Suprapubic skin (tissue), 4 donors: ENCODE results near the gene CERS6. TPM values are rescaled to one million over a fixed set of nuclear protein-coding genes. Genes with fewer than 3 reads are reported as not detected.

ENCODE experiments used
- DNase-seq, 2 donors: peaks; one replicate each; pipeline ENCODE4 v3.0.0-alpha.2; 2019; ENCODE audit warnings: low spot score in 2 of 2
- H3K27ac ChIP-seq: fragments of 200-600 bp; sonication (generic); one replicate; pipeline ENCODE4 v1.5.1; 2019
- H3K27me3 ChIP-seq: fragments of 200-600 bp; sonication (generic); one replicate; pipeline ENCODE4 v1.5.1; 2019
- H3K36me3 ChIP-seq: fragments of 200-600 bp; sonication (generic); one replicate; pipeline ENCODE4 v1.5.1; 2019
- H3K4me1 ChIP-seq: fragments of 200-600 bp; sonication (generic); one replicate; pipeline ENCODE4 v1.5.1; 2019
- H3K4me3 ChIP-seq: fragments of 200-600 bp; sonication (generic); one replicate; pipeline ENCODE4 v1.5.1; 2019; ENCODE audit warnings: mild to moderate bottlenecking
- H3K9me3 ChIP-seq: fragments of 200-600 bp; sonication (generic); one replicate; pipeline ENCODE4 v1.5.1; 2019
- EP300 ChIP-seq: sonication (generic); formaldehyde crosslinking; IDR thresholded peaks from one replicate; pipeline ENCODE4 v1.6.1; 2017; ENCODE audit warnings: antibody characterized with exemption
- POLR2A ChIP-seq, 2 donors: fragments of 450-650 bp; IDR thresholded peaks; one replicate each; pipeline ENCODE4 v1.6.1; 2017; ENCODE audit warnings: antibody characterized with exemption in 2 of 2, mild to moderate bottlenecking in 2 of 2, moderate library complexity in 2 of 2
- POLR2AphosphoS5 ChIP-seq, 3 donors: sonication (generic); formaldehyde crosslinking; IDR thresholded peaks; one replicate each; pipeline ENCODE4 v1.6.1; 2017; ENCODE audit warnings: antibody characterized with exemption in 3 of 3
- WGBS: methylation state at CpG from one replicate; pipeline ENCODE4 v1.1.5; 2018; 5-methylcytosine and 5-hydroxymethylcytosine counted together
- total RNA-seq, 4 donors: library from RNA; depleted of rRNA; stranded (reverse); fragments of >200 nt; gene quantifications; one replicate each; pipeline ENCODE4 v1.1.0, GENCODE V29; 2016
- TF ChIP-seq, protein P1 (sequence below), 2 donors: fragments of 200-600 bp in 1 of 2; fragments of 450-650 bp in 1 of 2; sonication (generic) in 1 of 2; IDR thresholded peaks; one replicate each; pipeline ENCODE4 v1.5.1; 2016 to 2019; ENCODE audit warnings: antibody characterized with exemption in 2 of 2, mild to moderate bottlenecking in 1 of 2, moderate library complexity in 1 of 2

The CERS6 gene
- total RNA-seq, 4 donors from 2014 or later = 68.7 to 83.3 (median 77.0) TPM

DNA sequence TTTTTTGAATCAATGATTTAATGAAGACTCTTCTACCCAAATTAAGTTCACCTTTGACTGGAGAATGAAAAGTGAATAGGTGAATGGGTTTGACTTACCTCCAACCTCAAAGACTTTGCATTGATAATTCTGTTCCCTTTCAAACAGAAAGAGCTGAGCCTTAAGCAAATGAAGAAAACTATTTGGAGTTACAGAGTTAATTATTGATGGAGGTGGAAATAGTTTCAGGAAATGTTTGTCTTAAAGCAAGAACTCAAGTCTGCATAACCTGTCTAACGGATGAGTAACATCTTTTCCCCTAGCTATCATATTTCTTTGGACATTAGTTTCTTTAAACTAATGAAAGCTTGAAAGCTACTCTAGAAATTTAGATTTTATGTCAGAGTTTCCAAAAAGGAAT lies 166.5 kb downstream of the CERS6 start:
- no peaks in the 10 kb centered on the region for H3K36me3 ChIP-seq
- H3K27me3 ChIP-seq = no peaks in the 10 kb centered on the region
- 76% methylated on average over 1 of the region's 1 CpG for WGBS
- H3K4me1 ChIP-seq = no peaks in the 10 kb centered on the region
- TF ChIP-seq POLR2AphosphoS5 (IDR thresholded peaks at IDR 0.05) (no peak), POLR2A (IDR thresholded peaks at IDR 0.05) (no peak), EP300 (no peak)
- TF ChIP-seq, protein P1, sequence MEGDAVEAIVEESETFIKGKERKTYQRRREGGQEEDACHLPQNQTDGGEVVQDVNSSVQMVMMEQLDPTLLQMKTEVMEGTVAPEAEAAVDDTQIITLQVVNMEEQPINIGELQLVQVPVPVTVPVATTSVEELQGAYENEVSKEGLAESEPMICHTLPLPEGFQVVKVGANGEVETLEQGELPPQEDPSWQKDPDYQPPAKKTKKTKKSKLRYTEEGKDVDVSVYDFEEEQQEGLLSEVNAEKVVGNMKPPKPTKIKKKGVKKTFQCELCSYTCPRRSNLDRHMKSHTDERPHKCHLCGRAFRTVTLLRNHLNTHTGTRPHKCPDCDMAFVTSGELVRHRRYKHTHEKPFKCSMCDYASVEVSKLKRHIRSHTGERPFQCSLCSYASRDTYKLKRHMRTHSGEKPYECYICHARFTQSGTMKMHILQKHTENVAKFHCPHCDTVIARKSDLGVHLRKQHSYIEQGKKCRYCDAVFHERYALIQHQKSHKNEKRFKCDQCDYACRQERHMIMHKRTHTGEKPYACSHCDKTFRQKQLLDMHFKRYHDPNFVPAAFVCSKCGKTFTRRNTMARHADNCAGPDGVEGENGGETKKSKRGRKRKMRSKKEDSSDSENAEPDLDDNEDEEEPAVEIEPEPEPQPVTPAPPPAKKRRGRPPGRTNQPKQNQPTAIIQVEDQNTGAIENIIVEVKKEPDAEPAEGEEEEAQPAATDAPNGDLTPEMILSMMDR (IDR thresholded peaks at IDR 0.05) = no peak
- H3K9me3 ChIP-seq = no peaks in the 10 kb centered on the region
- DNase-seq = no peak
- H3K27ac ChIP-seq = no peak overlapping the region
- H3K4me3 ChIP-seq = no peak overlapping the region

DNA sequence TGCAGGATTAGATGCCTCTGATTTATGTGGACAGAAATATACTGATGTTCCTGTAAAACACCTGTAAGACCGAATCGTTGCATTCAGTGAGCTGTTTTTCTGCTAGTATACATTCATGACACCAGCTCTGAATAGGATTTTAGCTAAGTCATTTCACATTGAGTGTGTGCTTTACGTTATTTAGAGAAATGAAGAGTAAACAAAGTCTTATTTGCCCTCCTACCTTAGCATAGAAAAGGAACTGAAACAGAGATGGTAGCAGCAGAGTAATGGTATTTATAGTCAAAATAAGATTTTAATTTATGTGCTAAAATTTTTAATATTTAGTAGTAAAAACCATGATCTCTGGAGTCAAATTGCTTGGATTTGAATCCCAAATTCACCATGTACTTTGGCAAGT lies 168.0 kb downstream of the CERS6 start:
- Histone ChIP-seq H3K27me3 (no peaks in the 10 kb centered on the region), H3K4me1 (no peaks in the 10 kb centered on the region), H3K9me3 (no peaks in the 10 kb centered on the region), H3K36me3 (no peaks in the 10 kb centered on the region), H3K27ac (no peak overlapping the region), H3K4me3 (no peak overlapping the region)
- TF ChIP-seq EP300 (no peak), POLR2AphosphoS5 (IDR thresholded peaks at IDR 0.05) (no peak)
- TF ChIP-seq, protein P1 (IDR thresholded peaks at IDR 0.05) = no peak
- no peak for DNase-seq
- 92% methylated on average over 3 of the region's 3 CpGs for WGBS

DNA sequence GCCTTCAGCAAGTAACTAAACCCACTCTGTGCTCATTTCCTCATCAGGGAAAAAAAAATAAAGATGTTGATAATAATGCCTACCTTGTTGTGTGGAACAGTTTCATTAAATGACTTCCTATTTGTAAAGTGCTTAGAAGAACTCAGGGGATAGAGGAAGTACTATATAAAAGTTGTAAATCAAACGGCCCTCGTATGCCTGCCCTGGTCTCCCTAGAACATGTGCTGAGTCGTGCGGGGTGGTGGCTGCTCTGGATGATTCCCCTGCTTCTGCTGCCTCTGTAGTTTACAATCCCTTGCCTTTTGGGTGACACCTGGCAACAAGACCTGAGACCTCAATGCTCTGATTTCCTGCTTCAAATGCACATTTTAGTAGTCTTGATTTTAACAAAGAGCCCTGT lies 170.0 kb downstream of the CERS6 start:
- Histone ChIP-seq H3K4me3 (no peak overlapping the region), H3K27me3 (no peaks in the 10 kb centered on the region), H3K4me1 (no peaks in the 10 kb centered on the region), H3K27ac (no peak overlapping the region), H3K9me3 (no peaks in the 10 kb centered on the region), H3K36me3 (no peaks in the 10 kb centered on the region)
- no peak for DNase-seq
- WGBS = 57% methylated on average over 4 of the region's 4 CpGs
- TF ChIP-seq, protein P1 (IDR thresholded peaks at IDR 0.05) = no peak
- no peak for TF ChIP-seq POLR2AphosphoS5 (IDR thresholded peaks at IDR 0.05)
- TF ChIP-seq POLR2A (IDR thresholded peaks at IDR 0.05) = no peak
- no peak for TF ChIP-seq EP300

DNA sequence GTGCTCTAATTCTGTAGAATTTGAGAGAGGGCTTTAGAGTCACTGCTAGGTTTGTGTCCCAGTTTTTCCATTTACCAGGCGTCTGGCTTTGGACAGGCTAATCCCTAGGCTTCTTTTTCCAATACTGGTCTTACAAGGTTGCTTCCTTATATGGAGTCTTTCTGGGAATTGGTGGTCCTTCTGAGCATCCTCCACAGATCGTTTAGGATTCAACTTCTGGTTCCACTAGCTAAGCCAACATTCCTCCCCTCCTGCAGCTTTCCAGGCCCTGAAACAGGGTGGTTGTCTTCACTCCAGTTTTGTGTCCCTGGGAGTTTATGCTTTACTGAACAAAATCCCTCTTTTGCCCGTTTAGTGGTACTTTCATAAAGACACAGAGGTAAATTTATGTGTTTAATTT lies 170.6 kb downstream of the CERS6 start:
- DNase-seq = no peak
- WGBS = 67% methylated on average over 3 of the region's 3 CpGs
- Histone ChIP-seq H3K4me1 (no peaks in the 10 kb centered on the region), H3K4me3 (no peak overlapping the region), H3K27me3 (no peaks in the 10 kb centered on the region), H3K27ac (no peak overlapping the region), H3K9me3 (no peaks in the 10 kb centered on the region), H3K36me3 (no peaks in the 10 kb centered on the region)
- TF ChIP-seq POLR2A (IDR thresholded peaks at IDR 0.05) = no peak
- no peak for TF ChIP-seq EP300
- TF ChIP-seq POLR2AphosphoS5 (IDR thresholded peaks at IDR 0.05) = no peak
- TF ChIP-seq, protein P1 (IDR thresholded peaks at IDR 0.05) = no peak

DNA sequence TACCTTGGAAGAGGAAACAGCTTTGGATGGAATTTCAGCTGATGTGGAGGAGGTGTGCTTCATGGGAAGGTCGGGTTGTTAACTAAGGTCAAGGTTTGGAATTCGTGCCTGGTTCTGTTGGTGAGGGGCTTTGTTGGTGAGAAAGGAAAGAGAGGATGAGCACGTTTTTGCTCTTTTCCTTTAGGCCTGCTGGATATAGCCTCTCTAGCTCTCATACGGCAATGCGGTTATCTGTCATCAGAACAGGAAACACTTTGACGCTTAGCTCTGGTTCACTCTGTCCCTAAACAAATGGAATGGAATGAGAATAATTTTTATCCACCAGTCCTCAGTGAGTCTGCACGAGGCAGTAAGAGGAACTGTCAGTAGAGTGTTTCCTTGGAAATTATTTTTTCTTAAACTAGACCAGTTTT lies 176.6 kb downstream of the CERS6 start:
- WGBS = 66% methylated on average over 7 of the region's 7 CpGs
- no peaks in the 10 kb centered on the region for H3K27me3 ChIP-seq
- no peaks in the 10 kb centered on the region for H3K36me3 ChIP-seq
- H3K4me1 ChIP-seq = peaks cover 33% of the 10 kb centered on the region
- H3K27ac ChIP-seq = no peak overlapping the region
- TF ChIP-seq EP300 (peak; percentile 87), POLR2A (IDR thresholded peaks at IDR 0.05) (no peak), POLR2AphosphoS5 (IDR thresholded peaks at IDR 0.05) (no peak)
- TF ChIP-seq, protein P1 (IDR thresholded peaks at IDR 0.05) = no peak
- H3K9me3 ChIP-seq = no peaks in the 10 kb centered on the region
- H3K4me3 ChIP-seq = no peak overlapping the region
- DNase-seq = no peak
